C4-2B (cell line): ENCODE measurements around the gene OAF.

ENCODE experiments used
- H3K27ac ChIP-seq: fragments of 450-650 bp; 2 replicates; pipeline ENCODE4 v1.5.1; 2017
- CTCF ChIP-seq: fragments of 450-650 bp; conservative IDR thresholded peaks from 2 replicates; pipeline ENCODE4 v1.5.1; 2017; ENCODE audit warnings: mild to moderate bottlenecking
- ZFX ChIP-seq: fragments of 450-650 bp; IDR thresholded peaks from 2 replicates; pipeline ENCODE4 v1.6.1; 2017

OAF gene

GRCh38 chr11:120191058-120191457 lies 19.8 kb upstream of the OAF start:
- no peak overlapping the region for H3K27ac ChIP-seq
- TF ChIP-seq ZFX (no peak), CTCF (no peak)

GRCh38 chr11:120192831-120193625 lies 17.8 kb upstream of the OAF start:
- no peak for TF ChIP-seq CTCF
- TF ChIP-seq ZFX: no peak

GRCh38 chr11:120194166-120194565 lies 16.7 kb upstream of the OAF start:
- H3K27ac ChIP-seq: no peak overlapping the region
- TF ChIP-seq CTCF (no peak), ZFX (no peak)

More at GRCh38 chr11:120192831-120193625, 17.8 kb upstream of the OAF start:
- H3K27ac ChIP-seq: no peak overlapping the region

GRCh38 chr11:120195601-120196320 lies 15.1 kb upstream of the OAF start:
- TF ChIP-seq ZFX: no peak
- no peak for TF ChIP-seq CTCF
- no peak overlapping the region for H3K27ac ChIP-seq

GRCh38 chr11:120196826-120197225 lies 14.0 kb upstream of the OAF start:
- TF ChIP-seq ZFX: no peak
- TF ChIP-seq CTCF: no peak
- H3K27ac ChIP-seq: no peak overlapping the region

GRCh38 chr11:120197251-120197891 lies 13.5 kb upstream of the OAF start:
- TF ChIP-seq ZFX: no peak
- TF ChIP-seq CTCF: no peak
- no peak overlapping the region for H3K27ac ChIP-seq

- no peak for TF ChIP-seq CTCF
- no peak for TF ChIP-seq ZFX
- no peak overlapping the region for H3K27ac ChIP-seq
Observed at GRCh38 chr11:120197977-120198376, 12.9 kb upstream of the OAF start.
